Upper lobe of right lung (tissue), 1 donor: ENCODE measurements around the gene GRB2. TPM values are rescaled to one million over a fixed set of nuclear protein-coding genes. Genes with fewer than 3 reads are reported as not detected.
"Not testable (repeated sequence)": the region's sequence is repeated elsewhere in the genome, so short reads cannot be mapped to it uniquely, and the experiment has no call there.

ENCODE experiments used
- ATAC-seq: fragments of 200-7000 bp; cut with Tn5 transposase; one replicate; pipeline ENCODE4 v1.9.1; 2020; ENCODE audit warnings: mild to moderate bottlenecking, moderate library complexity
- DNase-seq: peaks from one replicate; pipeline ENCODE4 v3.0.0-alpha.2; 2020
- H3K27ac ChIP-seq: fragments of 200-600 bp; one replicate; pipeline ENCODE4 v1.8.0; 2022
- H3K27me3 ChIP-seq: fragments of 200-600 bp; one replicate; pipeline ENCODE4 v1.8.0; 2022; ENCODE audit warnings: mild to moderate bottlenecking
- H3K36me3 ChIP-seq: fragments of 200-600 bp; one replicate; pipeline ENCODE4 v1.8.0; 2022
- H3K4me1 ChIP-seq: fragments of 200-600 bp; one replicate; pipeline ENCODE4 v1.8.0; 2022
- H3K4me3 ChIP-seq: fragments of 200-600 bp; one replicate; pipeline ENCODE4 v1.8.0; 2022; ENCODE audit warnings: mild to moderate bottlenecking
- H3K9me3 ChIP-seq: fragments of 200-600 bp; one replicate; pipeline ENCODE4 v1.8.0; 2022
- CTCF ChIP-seq: fragments of 200-600 bp; IDR thresholded peaks from one replicate; pipeline ENCODE4 v1.8.0; 2022; ENCODE audit warnings: antibody characterized with exemption
- intact Hi-C: fragments of 100-400 bp; cut with DNase I; formaldehyde crosslinking; loops from one replicate; pipeline ENCODE4 v1.11.0; 2022
- total RNA-seq: library from RNA; stranded (reverse); fragmentation: NEBNext Ultra II Directional; extraction: Animal tissue kit (Norgen Biotek cat#: 25700); gene quantifications from one replicate; pipeline ENCODE4 v1.2.1, GENCODE V29; 2021
- donor health status: DM: no; HTN: yes; CAD: no; lungs with severe emphysema.

GRB2 gene
- total RNA-seq, 1 donor from 2014 or later = 139 TPM

DNA sequence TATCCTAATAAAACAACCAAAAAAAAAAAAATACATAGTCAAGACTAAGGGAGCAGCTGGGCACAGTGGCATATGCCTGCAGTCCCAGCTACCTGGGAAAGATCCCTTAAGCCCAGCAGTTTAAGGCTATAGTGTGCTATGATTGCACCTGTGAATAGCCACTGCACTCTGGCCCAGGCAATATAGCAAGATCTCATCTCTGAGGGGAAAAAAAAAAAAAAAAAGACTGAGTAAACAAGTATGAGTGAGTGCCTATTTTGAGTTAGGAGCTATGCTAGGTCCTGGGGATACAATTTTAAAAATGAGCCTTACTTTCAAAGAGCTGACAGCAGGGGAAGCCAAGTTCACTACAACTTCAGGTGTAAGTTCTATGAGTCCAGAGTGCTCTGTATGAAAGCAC is 55.4 kb downstream of the GRB2 start:
- DNase-seq (no peak), ATAC-seq (no peak)
- Histone ChIP-seq H3K9me3 (no peaks in the 10 kb centered on the region), H3K27ac (no peak overlapping the region), H3K36me3 (no peaks in the 10 kb centered on the region), H3K4me3 (no peak overlapping the region), H3K27me3 (no peaks in the 10 kb centered on the region), H3K4me1 (peaks cover 40% of the 10 kb centered on the region)
- no peak for TF ChIP-seq CTCF
- intact Hi-C loops = no loop called here

DNA sequence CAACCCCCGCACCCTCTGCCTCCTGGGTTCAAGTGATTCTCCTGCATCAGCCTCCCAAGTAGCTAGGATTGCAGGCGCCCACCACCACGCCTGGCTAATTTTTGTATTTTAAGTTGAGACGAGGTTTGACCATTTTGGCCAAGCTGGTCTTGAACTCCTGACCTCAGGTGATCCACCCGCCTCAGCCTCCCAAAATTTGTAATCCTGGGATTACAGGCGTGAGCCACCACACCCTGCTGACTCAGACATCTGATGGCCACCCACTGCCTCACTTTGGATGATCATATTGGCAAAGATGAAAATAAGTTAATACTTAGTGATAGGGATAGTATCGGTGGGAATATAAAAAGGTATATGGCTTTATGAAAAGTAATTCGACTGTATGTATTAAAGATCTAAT is 55.9 kb downstream of the GRB2 start:
- no peaks in the 10 kb centered on the region for H3K9me3 ChIP-seq
- H3K27me3 ChIP-seq = no peaks in the 10 kb centered on the region
- intact Hi-C loops = no loop called here
- DNase-seq (no peak), ATAC-seq (no peak)
- H3K27ac ChIP-seq = no peak overlapping the region
- no peak overlapping the region for H3K4me3 ChIP-seq
- H3K36me3 ChIP-seq = no peaks in the 10 kb centered on the region
- peaks cover 43% of the 10 kb centered on the region for H3K4me1 ChIP-seq
- TF ChIP-seq CTCF = no peak

GRCh38 chr17:75348386-75349012 is 57.0 kb downstream of the GRB2 start:
- Histone ChIP-seq H3K9me3 (no peaks in the 10 kb centered on the region), H3K27ac (no peak overlapping the region), H3K36me3 (no peaks in the 10 kb centered on the region), H3K4me1 (peaks cover 53% of the 10 kb centered on the region), H3K27me3 (no peaks in the 10 kb centered on the region), H3K4me3 (no peak overlapping the region)
- ATAC-seq = no peak
- TF ChIP-seq CTCF = no peak
- intact Hi-C loops = no loop called here
- no peak for DNase-seq

- intact Hi-C loops = no loop called here
- ATAC-seq = peak; percentile 59
- H3K27me3 ChIP-seq = no peaks in the 10 kb centered on the region
- H3K4me1 ChIP-seq = peaks cover 58% of the 10 kb centered on the region
- H3K4me3 ChIP-seq = no peak overlapping the region
- no peak for TF ChIP-seq CTCF
- H3K36me3 ChIP-seq = no peaks in the 10 kb centered on the region
- H3K9me3 ChIP-seq = no peaks in the 10 kb centered on the region
- DNase-seq = no peak
- no peak overlapping the region for H3K27ac ChIP-seq
Measured at GRCh38 chr17:75346906-75347305, 58.6 kb downstream of the GRB2 start.

DNA sequence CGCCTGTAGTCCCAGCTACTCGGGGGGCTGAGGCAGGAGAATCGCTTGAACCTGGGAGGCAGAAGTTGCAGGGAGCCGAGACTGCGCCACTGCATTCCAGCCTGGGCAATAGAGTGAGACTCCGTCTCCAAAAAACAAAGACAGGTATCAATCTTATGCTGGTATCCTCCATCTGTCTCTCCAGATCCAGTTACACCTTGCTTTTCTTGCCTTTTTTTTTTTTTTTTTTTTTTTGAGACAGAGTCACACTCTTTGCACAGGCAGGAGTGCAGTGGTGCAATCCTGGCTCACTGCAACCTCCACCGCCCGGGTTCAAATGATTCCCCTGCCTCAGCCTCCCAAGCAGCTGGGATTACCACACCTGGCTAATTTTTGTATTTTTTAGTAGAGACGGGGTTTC is 59.1 kb downstream of the GRB2 start:
- intact Hi-C loops = not testable (repeated sequence)
- peaks cover 56% of the 10 kb centered on the region for H3K4me1 ChIP-seq

DNA sequence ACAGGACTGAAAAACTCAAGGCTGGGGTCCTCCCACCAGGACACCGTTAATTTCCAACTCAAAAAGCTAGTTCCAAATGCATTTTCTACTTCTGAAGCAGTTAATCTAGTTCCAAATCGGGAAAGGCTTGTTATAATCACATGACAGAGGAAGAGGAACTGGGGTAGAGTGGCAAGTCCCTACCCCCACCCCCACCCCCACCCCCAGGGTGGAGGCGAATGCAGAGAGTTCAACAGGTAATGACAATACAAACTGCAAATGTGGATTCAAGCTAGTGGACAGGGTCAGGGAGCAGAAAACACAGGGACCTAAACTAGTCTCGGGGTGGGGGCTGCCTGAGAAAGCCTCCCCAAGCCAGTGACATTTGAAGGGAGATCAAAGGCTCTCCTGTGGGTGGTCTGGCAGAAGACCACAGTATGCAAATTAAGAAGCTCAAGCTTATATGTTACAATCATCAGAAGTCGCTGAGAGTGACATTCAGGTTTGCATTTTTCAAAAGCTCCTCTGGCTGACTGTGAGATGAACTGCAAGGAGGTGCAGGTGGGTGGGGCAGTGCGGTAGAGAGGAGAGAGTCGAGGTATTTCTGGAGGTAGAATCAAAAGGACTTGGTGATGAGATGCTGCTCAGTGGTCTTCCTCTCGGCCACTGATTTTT is 59.8 kb downstream of the GRB2 start:
- intact Hi-C loops = no loop called here
- Histone ChIP-seq H3K36me3 (no peaks in the 10 kb centered on the region), H3K4me1 (peaks cover 53% of the 10 kb centered on the region), H3K9me3 (no peaks in the 10 kb centered on the region), H3K27me3 (no peaks in the 10 kb centered on the region), H3K4me3 (no peak overlapping the region), H3K27ac (no peak overlapping the region)
- no peak for DNase-seq
- TF ChIP-seq CTCF = no peak
- peak; percentile 55 for ATAC-seq

More for the DNA sequence above, 59.1 kb downstream of the GRB2 start:
- DNase-seq, H3K27me3 ChIP-seq, H3K36me3 ChIP-seq, H3K4me3 ChIP-seq, H3K9me3 ChIP-seq, ATAC-seq, H3K27ac ChIP-seq: not testable (repeated sequence)
